Progenitor cell of endocrine pancreas (in vitro differentiated cells): ENCODE measurements around the gene RPS25. TPM values are rescaled to one million over a fixed set of nuclear protein-coding genes. Genes with fewer than 3 reads are reported as not detected.
A peak's percentile ranks its signal among the peaks of the same experiment; 100 is the strongest.
"Not testable (repeated sequence)": the region's sequence is repeated elsewhere in the genome, so short reads cannot be mapped to it uniquely, and the experiment has no call there.

Experiments used
- DNase-seq: peaks from one replicate; pipeline ENCODE4 v3.0.0; 2021; ENCODE audit warnings: low spot score; ENCODE audit not compliant: unreplicated experiment
- H3K27ac Mint-ChIP-seq: 2 replicates; pipeline ENCODE4 v1.8.0; 2021; ENCODE audit warnings: mild to moderate bottlenecking, moderate library complexity, mixed read lengths
- H3K27me3 Mint-ChIP-seq: 2 replicates; pipeline ENCODE4 v1.8.0; 2021; ENCODE audit warnings: mixed read lengths
- H3K36me3 Mint-ChIP-seq: 2 replicates; pipeline ENCODE4 v1.8.0; 2022; ENCODE audit warnings: mixed read lengths; ENCODE audit not compliant: insufficient read depth
- H3K4me1 Mint-ChIP-seq: 2 replicates; pipeline ENCODE4 v1.8.0; 2021; ENCODE audit warnings: low read depth, mixed read lengths
- H3K4me3 Mint-ChIP-seq: 2 replicates; pipeline ENCODE4 v1.8.0; 2021; ENCODE audit warnings: low read depth, mild to moderate bottlenecking, moderate library complexity, mixed read lengths
- H3K9me3 Mint-ChIP-seq: 2 replicates; pipeline ENCODE4 v1.8.0; 2021; ENCODE audit warnings: low read depth, mixed read lengths
- CTCF ChIP-seq: fragments of 200-600 bp; sonication (generic); IDR thresholded peaks from one replicate; pipeline ENCODE4 v1.5.0; 2021; ENCODE audit warnings: antibody characterized with exemption, mild to moderate bottlenecking; ENCODE audit not compliant: unreplicated experiment
- long read RNA-seq: library from polyadenylated mRNA; unstranded; transcript quantifications from one replicate; pipeline ENCODE4 v2.0.0, GENCODE V29; 2020
- total RNA-seq: library from RNA; stranded (reverse); gene quantifications from 2 replicates; pipeline ENCODE4 v1.2.1, GENCODE V29; 2021

RPS25 gene
- 1,089 and 1,112 TPM in 2 replicates for total RNA-seq
- long read RNA-seq, transcript RPS25-202 (5 exons, 835 nt): major isoform, 283 of 307 reads
- long read RNA-seq, partial matches to known transcripts: 2 of 307 reads
- long read RNA-seq, other reads (novel, unspliced or antisense): 14 of 307 reads

GRCh38 chr11:119018074-119018938 is at the start of gene RPS25, which contains the start of gene TRAPPC4:
Gene RPS25 (minus strand): TSS chr11:119018343. CDS start chr11:119018284, 59 bp downstream.
Gene TRAPPC4 (plus strand): TSS chr11:119018766. CDS start chr11:119018796, 30 bp downstream.
- no peaks in the 10 kb centered on the region for H3K27me3 Mint-ChIP-seq
- peaks cover 20% of the 10 kb centered on the region for H3K4me1 Mint-ChIP-seq
- DNase-seq: peak; percentile 70
- peak within 1 kb of the TSS; percentile 100 for H3K4me3 Mint-ChIP-seq
- no peak for TF ChIP-seq CTCF
- no peaks in the 10 kb centered on the region for H3K9me3 Mint-ChIP-seq
- peak within 1 kb of the TSS; percentile 100 for H3K27ac Mint-ChIP-seq
- peaks cover 28% of the 10 kb centered on the region for H3K36me3 Mint-ChIP-seq

- no peaks in the 10 kb centered on the region for H3K9me3 Mint-ChIP-seq
- H3K27me3 Mint-ChIP-seq: no peaks in the 10 kb centered on the region
- peaks cover 12% of the 10 kb centered on the region for H3K4me1 Mint-ChIP-seq
- TF ChIP-seq CTCF: no peak
- H3K4me3 Mint-ChIP-seq: peak within 1 kb of the TSS; percentile 92
- peak within 1 kb of the TSS; percentile 95 for H3K27ac Mint-ChIP-seq
- peaks cover 8% of the 10 kb centered on the region for H3K36me3 Mint-ChIP-seq
- DNase-seq: peak; percentile 95
Measured at GRCh38 chr11:119067371-119068222, 49.5 kb upstream of the RPS25 start, which contains the start of gene VPS11. Gene VPS11 (plus strand): TSS chr11:119067818. CDS start chr11:119067824, 6 bp downstream.

- Mint-ChIP-seq H3K9me3 (no peaks in the 10 kb centered on the region), H3K36me3 (peaks cover 4% of the 10 kb centered on the region), H3K27me3 (no peaks in the 10 kb centered on the region), H3K4me1 (peaks cover 12% of the 10 kb centered on the region), H3K4me3 (no peak overlapping the region), H3K27ac (no peak overlapping the region)
- TF ChIP-seq CTCF: peak; percentile 30
- no peak for DNase-seq
Measured at GRCh38 chr11:119065369-119065768, 47.2 kb upstream of the RPS25 start.

GRCh38 chr11:119062779-119063178 is 44.6 kb upstream of the RPS25 start:
- Mint-ChIP-seq H3K27ac (no peak overlapping the region), H3K36me3 (no peaks in the 10 kb centered on the region), H3K27me3 (no peaks in the 10 kb centered on the region), H3K4me1 (peaks cover 16% of the 10 kb centered on the region), H3K9me3 (no peaks in the 10 kb centered on the region), H3K4me3 (no peak overlapping the region)
- DNase-seq: no peak
- no peak for TF ChIP-seq CTCF

- no peak for TF ChIP-seq CTCF
- Mint-ChIP-seq H3K27me3 (no peaks in the 10 kb centered on the region), H3K4me1 (peaks cover 12% of the 10 kb centered on the region), H3K36me3 (no peaks in the 10 kb centered on the region), H3K27ac (no peak overlapping the region), H3K4me3 (no peak overlapping the region), H3K9me3 (no peaks in the 10 kb centered on the region)
- DNase-seq: no peak
Measured at GRCh38 chr11:119061256-119061655, 43.1 kb upstream of the RPS25 start.

GRCh38 chr11:119059128-119059527 is 41.0 kb upstream of the RPS25 start:
- not testable (repeated sequence) for DNase-seq, H3K9me3 Mint-ChIP-seq, H3K27me3 Mint-ChIP-seq, H3K36me3 Mint-ChIP-seq, H3K4me3 Mint-ChIP-seq
- Mint-ChIP-seq H3K27ac (peak overlapping the region; percentile 67), H3K4me1 (peaks cover 20% of the 10 kb centered on the region)
